ENCODE data around the gene UQCC5.

UQCC5 gene

DNA sequence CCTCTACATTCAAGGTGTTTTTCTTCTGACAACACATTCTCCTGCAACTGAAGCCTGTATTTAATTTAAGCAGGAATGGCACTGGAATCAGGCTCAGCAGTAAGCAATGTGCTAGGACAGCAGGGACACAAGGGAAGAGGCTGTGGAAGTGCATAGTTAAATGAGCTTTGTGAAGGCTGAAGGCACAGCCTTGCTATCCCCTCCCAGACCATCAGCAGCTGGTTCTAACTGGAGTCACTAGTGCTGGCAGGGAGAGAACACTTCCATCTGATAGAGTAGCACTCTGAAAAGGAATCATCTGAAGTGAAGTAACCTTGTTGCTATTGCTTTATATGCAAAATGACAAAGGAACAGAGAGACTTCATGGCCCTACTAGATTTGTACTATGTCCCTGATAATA lies 14.7 kb downstream of the UQCC5 start:
- Histone ChIP-seq H3K36me3 (peaks cover 90% of the 10 kb centered on the region), H3K4me1 (ENCODE audit: control insufficient read depth in 1 of 2, insufficient read depth in 1 of 2, low read depth in 1 of 2, low read length in 1 of 2) (no peaks in the 10 kb centered on the region), H3K27me3 (no peaks in the 10 kb centered on the region), H3K27ac (no peak overlapping the region), H3K4me3 (ENCODE audit: low read depth in 1 of 2, low read length in 1 of 2) (no peak overlapping the region), H3K9me3 (no peaks in the 10 kb centered on the region)
- TF ChIP-seq, protein P1, sequence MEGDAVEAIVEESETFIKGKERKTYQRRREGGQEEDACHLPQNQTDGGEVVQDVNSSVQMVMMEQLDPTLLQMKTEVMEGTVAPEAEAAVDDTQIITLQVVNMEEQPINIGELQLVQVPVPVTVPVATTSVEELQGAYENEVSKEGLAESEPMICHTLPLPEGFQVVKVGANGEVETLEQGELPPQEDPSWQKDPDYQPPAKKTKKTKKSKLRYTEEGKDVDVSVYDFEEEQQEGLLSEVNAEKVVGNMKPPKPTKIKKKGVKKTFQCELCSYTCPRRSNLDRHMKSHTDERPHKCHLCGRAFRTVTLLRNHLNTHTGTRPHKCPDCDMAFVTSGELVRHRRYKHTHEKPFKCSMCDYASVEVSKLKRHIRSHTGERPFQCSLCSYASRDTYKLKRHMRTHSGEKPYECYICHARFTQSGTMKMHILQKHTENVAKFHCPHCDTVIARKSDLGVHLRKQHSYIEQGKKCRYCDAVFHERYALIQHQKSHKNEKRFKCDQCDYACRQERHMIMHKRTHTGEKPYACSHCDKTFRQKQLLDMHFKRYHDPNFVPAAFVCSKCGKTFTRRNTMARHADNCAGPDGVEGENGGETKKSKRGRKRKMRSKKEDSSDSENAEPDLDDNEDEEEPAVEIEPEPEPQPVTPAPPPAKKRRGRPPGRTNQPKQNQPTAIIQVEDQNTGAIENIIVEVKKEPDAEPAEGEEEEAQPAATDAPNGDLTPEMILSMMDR (IDR thresholded peaks at IDR 0.05): no peak

DNA sequence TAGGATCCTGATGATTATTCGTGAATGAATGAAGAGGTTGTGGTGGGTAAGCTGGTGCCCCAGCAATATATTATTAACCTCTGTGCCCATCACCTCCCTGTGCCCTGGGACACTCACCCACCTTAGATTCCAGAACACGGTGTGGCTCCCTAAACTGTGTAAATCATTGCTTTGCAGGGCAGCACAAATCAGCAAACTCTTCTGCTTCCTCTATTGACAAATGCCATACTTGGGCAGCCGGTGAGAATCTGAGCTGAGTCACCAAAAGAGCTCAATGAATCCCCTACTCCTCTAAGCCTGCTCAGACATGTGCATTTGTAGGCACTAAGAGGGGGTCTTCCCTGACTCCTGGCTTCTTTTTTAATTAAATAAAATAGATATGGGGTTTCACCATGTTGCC lies 15.7 kb downstream of the UQCC5 start:
- Histone ChIP-seq H3K36me3 (peaks cover 87% of the 10 kb centered on the region), H3K9me3 (no peaks in the 10 kb centered on the region), H3K4me1 (ENCODE audit: control insufficient read depth in 1 of 2, insufficient read depth in 1 of 2, low read depth in 1 of 2, low read length in 1 of 2) (no peaks in the 10 kb centered on the region), H3K27me3 (no peaks in the 10 kb centered on the region), H3K4me3 (ENCODE audit: low read depth in 1 of 2, low read length in 1 of 2) (no peak overlapping the region), H3K27ac (no peak overlapping the region)
- TF ChIP-seq, protein P1 (IDR thresholded peaks at IDR 0.05): no peak

DNA sequence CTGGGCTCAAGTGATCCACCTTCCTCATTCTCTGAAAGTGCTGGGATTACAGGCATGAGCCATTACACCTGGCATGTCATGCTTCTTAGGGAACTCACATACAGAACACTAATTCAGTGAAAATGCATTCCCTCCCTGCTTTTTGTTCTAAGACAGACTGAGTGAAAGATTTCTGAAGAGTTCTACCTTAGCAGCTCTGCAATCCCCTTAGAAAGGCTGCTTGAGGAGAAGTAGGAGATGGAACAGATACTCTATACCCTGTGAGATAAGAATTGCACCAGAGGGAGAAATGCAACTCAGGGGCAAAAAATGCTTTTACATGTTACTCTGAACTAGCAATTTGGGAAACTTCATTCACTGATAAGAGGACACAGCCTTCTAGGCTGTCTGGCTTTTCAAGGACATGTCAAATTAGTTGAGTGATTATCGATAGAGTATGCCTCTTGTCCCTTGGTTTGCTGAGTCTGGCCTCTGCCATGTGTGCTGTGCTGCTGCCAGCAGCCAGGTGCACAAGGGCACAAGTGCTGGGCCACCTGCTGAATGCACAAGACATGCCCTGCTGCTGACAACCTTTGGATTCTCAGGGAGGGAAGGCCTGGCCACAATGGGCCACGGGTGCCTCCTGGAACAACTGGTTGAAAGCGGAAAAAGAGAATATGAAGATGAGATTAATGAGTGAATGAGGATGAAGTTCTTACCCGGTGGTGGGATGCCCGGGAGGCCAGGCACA lies 17.8 kb downstream of the UQCC5 start:
- Histone ChIP-seq H3K4me1 (ENCODE audit: control insufficient read depth in 1 of 2, insufficient read depth in 1 of 2, low read depth in 1 of 2, low read length in 1 of 2) (no peaks in the 10 kb centered on the region), H3K4me3 (ENCODE audit: low read depth in 1 of 2, low read length in 1 of 2) (no peak overlapping the region), H3K36me3 (peaks cover 86% of the 10 kb centered on the region)

DNA sequence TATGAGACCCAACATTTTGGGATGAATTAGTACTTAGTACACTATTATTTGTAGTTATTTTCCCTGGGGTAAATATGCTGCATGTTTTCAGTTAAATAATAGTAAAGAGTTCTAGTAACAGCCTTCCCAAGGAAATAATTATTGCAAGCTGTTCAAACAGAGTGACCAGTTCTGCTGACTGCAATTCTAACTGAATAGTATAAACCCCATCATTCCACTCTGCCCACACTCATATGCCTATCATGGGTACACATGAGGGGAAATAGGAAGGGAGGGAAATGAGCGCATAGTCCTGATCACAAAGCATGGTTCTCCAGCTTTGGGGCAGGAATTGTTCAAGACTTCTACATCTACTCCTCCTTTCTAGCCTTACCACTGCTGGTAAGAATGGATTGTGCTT lies 18.7 kb downstream of the UQCC5 start:
- H3K27me3 ChIP-seq: no peaks in the 10 kb centered on the region
- no peak overlapping the region for H3K4me3 ChIP-seq (ENCODE audit: low read depth in 1 of 2, low read length in 1 of 2)
- peaks cover 86% of the 10 kb centered on the region for H3K36me3 ChIP-seq
- no peaks in the 10 kb centered on the region for H3K4me1 ChIP-seq (ENCODE audit: control insufficient read depth in 1 of 2, insufficient read depth in 1 of 2, low read depth in 1 of 2, low read length in 1 of 2)
- TF ChIP-seq, protein P1 (IDR thresholded peaks at IDR 0.05): no peak
- H3K9me3 ChIP-seq: no peaks in the 10 kb centered on the region
- H3K27ac ChIP-seq: no peak overlapping the region

More for the DNA sequence above, 17.8 kb downstream of the UQCC5 start:
- Histone ChIP-seq H3K27me3 (no peaks in the 10 kb centered on the region), H3K27ac (no peak overlapping the region), H3K9me3 (no peaks in the 10 kb centered on the region)
- TF ChIP-seq, protein P1 (IDR thresholded peaks at IDR 0.05): no peak

DNA sequence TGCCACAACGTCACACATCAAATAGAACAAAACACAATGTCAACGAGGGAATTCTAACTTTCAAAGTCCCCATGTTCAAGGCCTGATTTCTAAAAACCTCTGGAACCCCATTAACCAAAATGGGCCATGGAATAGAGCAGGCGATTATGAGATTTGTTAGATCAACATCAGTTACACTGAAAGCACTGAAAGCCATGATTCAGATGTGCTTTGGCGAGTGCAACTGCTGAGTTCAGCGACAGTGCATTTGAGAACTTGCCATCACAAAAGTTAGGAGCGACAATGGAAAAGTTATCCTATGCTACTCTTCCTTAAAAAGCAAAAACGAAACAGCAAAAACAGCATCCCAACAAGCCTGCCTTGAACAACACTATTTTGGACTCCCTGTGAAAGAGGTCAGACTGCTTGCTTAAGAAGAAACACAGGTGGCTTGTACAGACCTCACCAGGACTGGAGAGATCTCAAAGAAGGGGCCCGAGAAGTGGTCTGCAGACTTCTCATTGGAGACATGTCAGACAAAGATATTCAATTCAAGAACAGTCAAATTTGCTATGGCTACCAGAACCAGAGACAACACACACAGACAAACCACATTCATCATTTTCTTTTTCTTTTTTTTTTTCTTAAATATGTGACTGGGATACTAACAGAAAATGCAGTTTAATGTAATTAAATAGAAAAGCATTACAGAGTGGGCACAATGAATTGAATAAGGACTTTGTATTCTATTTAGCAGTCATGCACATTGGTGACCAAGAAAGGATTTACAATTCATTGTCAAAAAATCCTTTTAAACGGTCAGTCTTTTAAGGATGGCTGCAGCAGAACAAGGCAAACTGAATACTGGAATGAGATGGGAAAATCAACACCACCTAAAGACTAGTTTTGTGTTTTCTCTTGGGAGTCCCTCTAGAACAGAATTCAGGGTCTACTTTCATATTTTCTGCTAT lies 20.9 kb downstream of the UQCC5 start:
- H3K36me3 ChIP-seq: peaks cover 86% of the 10 kb centered on the region
- no peaks in the 10 kb centered on the region for H3K4me1 ChIP-seq (ENCODE audit: control insufficient read depth in 1 of 2, insufficient read depth in 1 of 2, low read depth in 1 of 2, low read length in 1 of 2)
- no peaks in the 10 kb centered on the region for H3K27me3 ChIP-seq
- no peak overlapping the region for H3K27ac ChIP-seq
- TF ChIP-seq, protein P1 (IDR thresholded peaks at IDR 0.05): no peak
- no peak overlapping the region for H3K4me3 ChIP-seq (ENCODE audit: low read depth in 1 of 2, low read length in 1 of 2)
- H3K9me3 ChIP-seq: no peaks in the 10 kb centered on the region
